Gastroesophageal sphincter (tissue), 4 donors: Measurements from ENCODE around the gene CDR2. TPM values are rescaled to one million over a fixed set of nuclear protein-coding genes. Genes with fewer than 3 reads are reported as not detected.

Source experiments
- ATAC-seq: fragments of 150-250 bp; one replicate; pipeline ENCODE4 v1.9.1; 2016; ENCODE audit warnings: mild to moderate bottlenecking, moderate library complexity
- H3K27ac ChIP-seq, 4 donors: fragments of 200-600 bp; sonication (generic) in 3 of 4; 1 replicate in 3 of 4; 2 replicates in 1 of 4; pipeline ENCODE4 v1.5.1; 2016 to 2019
- H3K27me3 ChIP-seq: fragments of 200-600 bp; sonication (generic); one replicate; pipeline ENCODE4 v1.5.1; 2019
- H3K36me3 ChIP-seq, 2 donors: fragments of 200-600 bp; sonication (generic); one replicate each; pipeline ENCODE4 v1.5.1; 2019; ENCODE audit warnings: control low read depth in 1 of 2
- H3K4me1 ChIP-seq, 3 donors: fragments of 200-600 bp; sonication (generic); 1 replicate in 2 of 3; 2 replicates in 1 of 3; pipeline ENCODE4 v1.5.1; 2016 to 2019; ENCODE audit warnings: control low read depth in 2 of 3
- H3K4me3 ChIP-seq, 2 donors: fragments of 200-600 bp; sonication (generic); one replicate each; pipeline ENCODE4 v1.5.1; 2019; ENCODE audit warnings: mild to moderate bottlenecking in 1 of 2, moderate library complexity in 1 of 2
- H3K9me3 ChIP-seq, 3 donors: fragments of 200-600 bp; sonication (generic); one replicate each; pipeline ENCODE4 v1.5.1; 2017 to 2019; ENCODE audit warnings: control low read depth in 2 of 3
- EP300 ChIP-seq: sonication (generic); formaldehyde crosslinking; IDR thresholded peaks from one replicate; pipeline ENCODE4 v1.6.1; 2017; ENCODE audit warnings: antibody characterized with exemption, mild to moderate bottlenecking
- POLR2A ChIP-seq, 2 donors: fragments of 450-650 bp; IDR thresholded peaks; one replicate each; pipeline ENCODE4 v1.6.1; 2017; ENCODE audit warnings: antibody characterized with exemption in 2 of 2, mild to moderate bottlenecking in 2 of 2, moderate library complexity in 1 of 2
- POLR2AphosphoS5 ChIP-seq: sonication (generic); formaldehyde crosslinking; IDR thresholded peaks from one replicate; pipeline ENCODE4 v1.6.1; 2017; ENCODE audit warnings: antibody characterized with exemption
- WGBS, 2 donors: methylation state at CpG; one replicate each; pipeline ENCODE4 v1.1.5; 2018; ENCODE audit warnings: low coverage in 1 of 2; 5-methylcytosine and 5-hydroxymethylcytosine counted together
- total RNA-seq, 4 donors: library from RNA; depleted of rRNA; stranded (reverse); fragments of >200 nt; gene quantifications; one replicate each; pipeline ENCODE4 v1.1.0, GENCODE V29; 2016
- TF ChIP-seq, protein P1 (sequence below), 4 experiments: fragments of 200-600 bp in 2 of 4; fragments of 450-650 bp in 2 of 4; sonication (generic) in 1 of 4; IDR thresholded peaks; one replicate each; pipeline ENCODE4 v1.5.1; 2017 to 2019; ENCODE audit warnings: antibody characterized with exemption in 4 of 4, mild to moderate bottlenecking in 2 of 4, moderate library complexity in 2 of 4

The CDR2 gene
- total RNA-seq, 4 donors from 2014 or later = 36.1 to 48.3 (median 41.7) TPM

DNA sequence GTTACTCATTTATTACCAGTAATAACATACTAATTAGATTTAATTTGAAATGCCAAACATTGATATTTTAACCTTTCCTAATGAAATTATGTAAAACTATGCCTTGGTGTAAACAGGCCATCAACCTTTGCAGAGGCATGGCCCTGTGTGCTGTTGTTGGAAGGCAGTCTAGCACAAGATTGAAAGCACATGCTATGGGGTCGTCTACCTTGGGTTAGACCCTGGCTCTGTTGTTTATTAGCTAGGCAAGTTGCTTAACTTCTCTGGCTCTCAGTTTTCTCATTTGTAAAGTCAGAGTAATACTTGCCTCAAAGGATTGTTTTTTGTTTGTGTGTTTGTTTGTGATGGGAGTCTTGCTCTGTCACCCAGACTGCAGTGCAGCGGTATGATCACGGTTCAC is 9.4 kb upstream of the CDR2 start:
- Histone ChIP-seq H3K27ac (no peak overlapping the region), H3K4me3 (no peak overlapping the region), H3K36me3 (peaks cover 0 to 8% of the 10 kb centered on the region in 2 donors), H3K4me1 (peaks cover 0 to 8% (median 0%) of the 10 kb centered on the region in 3 donors), H3K9me3 (no peaks in the 10 kb centered on the region), H3K27me3 (no peaks in the 10 kb centered on the region)
- TF ChIP-seq POLR2A (IDR thresholded peaks at IDR 0.05) (no peak), POLR2AphosphoS5 (no peak), EP300 (no peak)
- TF ChIP-seq, protein P1, sequence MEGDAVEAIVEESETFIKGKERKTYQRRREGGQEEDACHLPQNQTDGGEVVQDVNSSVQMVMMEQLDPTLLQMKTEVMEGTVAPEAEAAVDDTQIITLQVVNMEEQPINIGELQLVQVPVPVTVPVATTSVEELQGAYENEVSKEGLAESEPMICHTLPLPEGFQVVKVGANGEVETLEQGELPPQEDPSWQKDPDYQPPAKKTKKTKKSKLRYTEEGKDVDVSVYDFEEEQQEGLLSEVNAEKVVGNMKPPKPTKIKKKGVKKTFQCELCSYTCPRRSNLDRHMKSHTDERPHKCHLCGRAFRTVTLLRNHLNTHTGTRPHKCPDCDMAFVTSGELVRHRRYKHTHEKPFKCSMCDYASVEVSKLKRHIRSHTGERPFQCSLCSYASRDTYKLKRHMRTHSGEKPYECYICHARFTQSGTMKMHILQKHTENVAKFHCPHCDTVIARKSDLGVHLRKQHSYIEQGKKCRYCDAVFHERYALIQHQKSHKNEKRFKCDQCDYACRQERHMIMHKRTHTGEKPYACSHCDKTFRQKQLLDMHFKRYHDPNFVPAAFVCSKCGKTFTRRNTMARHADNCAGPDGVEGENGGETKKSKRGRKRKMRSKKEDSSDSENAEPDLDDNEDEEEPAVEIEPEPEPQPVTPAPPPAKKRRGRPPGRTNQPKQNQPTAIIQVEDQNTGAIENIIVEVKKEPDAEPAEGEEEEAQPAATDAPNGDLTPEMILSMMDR (IDR thresholded peaks at IDR 0.05) = no peak
- WGBS, 2 donors = 80 to 90% methylated on average over 1 to 3 of the region's 3 CpGs
- no peak for ATAC-seq

DNA sequence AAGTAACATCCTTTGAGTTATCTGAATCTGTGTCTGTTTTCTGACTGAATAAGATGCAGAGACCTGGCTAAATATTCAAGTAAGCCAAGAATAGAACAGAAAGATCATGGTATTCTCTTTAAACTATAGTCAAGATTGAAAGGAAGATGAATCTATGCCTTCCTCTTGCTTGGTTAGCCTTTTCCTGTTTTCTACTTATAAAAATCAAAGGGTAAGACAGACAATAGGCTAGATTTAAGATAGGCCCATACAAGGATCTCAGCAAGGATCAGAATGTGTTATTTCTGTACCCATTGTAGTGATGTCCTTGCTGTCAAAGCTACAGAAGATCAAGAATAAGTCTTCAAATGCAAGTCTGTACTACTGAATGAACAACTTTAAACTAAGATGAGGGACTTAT is 7.0 kb upstream of the CDR2 start:
- Histone ChIP-seq H3K36me3 (peaks cover 0 to 8% of the 10 kb centered on the region in 2 donors), H3K9me3 (no peaks in the 10 kb centered on the region), H3K4me1 (no peaks in the 10 kb centered on the region), H3K4me3 (no peak overlapping the region), H3K27ac (no peak overlapping the region), H3K27me3 (no peaks in the 10 kb centered on the region)
- no peak for ATAC-seq
- no peak for TF ChIP-seq POLR2AphosphoS5
- no peak for TF ChIP-seq EP300
- no peak for TF ChIP-seq POLR2A (IDR thresholded peaks at IDR 0.05)
- TF ChIP-seq, protein P1 (IDR thresholded peaks at IDR 0.05) = no peak

DNA sequence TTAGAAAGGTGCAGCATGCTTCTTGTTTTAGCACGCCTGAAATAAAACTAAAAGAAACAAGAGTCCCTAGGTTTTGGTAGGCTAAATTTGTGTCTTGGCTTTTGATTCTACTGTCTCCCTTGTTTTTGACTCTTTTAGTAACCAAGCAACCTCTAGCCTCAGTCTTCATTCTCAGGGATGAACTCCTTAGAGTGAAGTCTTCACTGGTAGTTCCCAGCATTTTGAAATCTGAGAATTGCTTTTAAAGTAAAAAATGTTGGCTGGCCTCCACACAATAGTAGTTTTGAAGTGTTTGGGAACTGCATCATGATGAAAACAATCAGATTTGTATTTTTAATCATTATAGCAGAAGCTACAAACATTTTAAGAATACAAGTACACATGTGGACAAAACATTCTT is 6.1 kb upstream of the CDR2 start:
- TF ChIP-seq EP300 (no peak), POLR2AphosphoS5 (no peak), POLR2A (IDR thresholded peaks at IDR 0.05) (no peak)
- TF ChIP-seq, protein P1 (IDR thresholded peaks at IDR 0.05) = no peak
- 30 to 38% methylated on average over 1 of the region's 1 CpG for WGBS, 2 donors
- no peaks in the 10 kb centered on the region for H3K9me3 ChIP-seq
- ATAC-seq = no peak
- H3K36me3 ChIP-seq = peaks cover 0 to 8% of the 10 kb centered on the region in 2 donors
- no peak overlapping the region for H3K4me3 ChIP-seq
- H3K27ac ChIP-seq = no peak overlapping the region
- no peaks in the 10 kb centered on the region for H3K27me3 ChIP-seq
- H3K4me1 ChIP-seq = peaks cover 0 to 2% (median 0%) of the 10 kb centered on the region in 3 donors

DNA sequence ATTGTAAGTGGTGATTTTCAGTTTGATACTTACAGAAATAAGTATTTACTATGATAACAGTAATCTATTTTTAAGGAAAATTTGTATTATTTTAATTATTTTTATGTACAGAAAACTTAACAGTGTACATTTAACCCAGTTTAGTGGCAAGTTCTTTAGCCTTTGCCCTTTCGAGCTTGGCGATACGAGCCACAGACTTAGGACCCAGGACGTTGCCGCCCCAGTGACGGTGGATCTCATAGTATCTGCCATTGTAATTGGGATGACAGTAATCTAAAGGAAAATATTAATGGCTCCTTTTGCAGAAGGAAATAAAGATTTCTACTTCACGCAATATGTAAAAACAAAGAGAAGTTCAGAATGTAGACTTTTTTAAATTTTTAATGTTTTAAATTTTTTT is 5.2 kb upstream of the CDR2 start:
- TF ChIP-seq, protein P1 (IDR thresholded peaks at IDR 0.05) = no peak
- TF ChIP-seq POLR2AphosphoS5 = no peak
- Histone ChIP-seq H3K27me3 (no peaks in the 10 kb centered on the region), H3K9me3 (no peaks in the 10 kb centered on the region), H3K36me3 (peaks cover 0 to 6% of the 10 kb centered on the region in 2 donors), H3K4me3 (no peak overlapping the region), H3K27ac (no peak overlapping the region), H3K4me1 (peaks cover 0 to 9% (median 5%) of the 10 kb centered on the region in 3 donors)
- ATAC-seq = no peak
- WGBS, 2 donors = 94 to 100% methylated on average over 1 to 7 of the region's 7 CpGs

DNA sequence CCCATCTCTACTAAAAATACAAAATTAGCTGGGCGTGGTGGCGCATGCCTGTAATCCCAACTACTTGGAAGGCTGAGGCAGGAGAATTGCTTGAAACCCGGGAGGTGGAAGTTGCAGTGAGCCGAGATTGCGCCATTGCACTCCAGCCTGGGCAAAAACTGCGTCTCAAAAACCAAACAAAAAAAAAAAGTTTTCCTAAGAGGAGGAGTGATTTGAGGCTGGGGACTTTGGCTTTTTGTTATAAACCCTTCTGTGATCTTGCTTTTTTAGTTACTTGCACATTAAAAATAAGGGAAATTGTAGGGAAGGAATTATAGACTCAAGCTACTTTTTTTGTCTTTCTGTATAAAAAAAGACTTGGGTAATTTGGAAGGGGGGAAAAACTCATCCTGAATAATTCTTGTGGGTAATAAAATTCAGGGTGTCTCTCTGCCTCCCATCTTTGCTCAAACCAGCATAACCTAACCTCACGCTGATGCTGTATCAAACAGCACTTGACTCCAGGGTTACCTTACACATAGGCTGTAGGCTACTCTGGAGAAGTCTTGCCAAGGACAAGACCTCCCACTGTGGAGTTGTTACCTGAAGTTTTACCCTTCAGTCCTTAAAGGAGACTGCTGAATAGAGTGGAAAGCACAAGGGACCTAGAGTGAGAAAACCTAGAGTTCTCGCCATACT is 1.7 kb upstream of the CDR2 start:
- Histone ChIP-seq H3K9me3 (no peaks in the 10 kb centered on the region), H3K4me1 (peaks cover 0 to 31% (median 17%) of the 10 kb centered on the region in 3 donors), H3K36me3 (no peaks in the 10 kb centered on the region), H3K27me3 (no peaks in the 10 kb centered on the region), H3K27ac (no peak overlapping the region), H3K4me3 (no peak overlapping the region)
- TF ChIP-seq POLR2A (IDR thresholded peaks at IDR 0.05) (no peak), POLR2AphosphoS5 (no peak), EP300 (no peak)
- TF ChIP-seq, protein P1 (IDR thresholded peaks at IDR 0.05) = no peak
- 93 to 100% methylated on average over 6 of the region's 8 CpGs for WGBS, 2 donors
- no peak for ATAC-seq
